NT2/D1 (cell line): ENCODE measurements around the gene PACSIN2.

Experiments used
- DNase-seq: peaks from one replicate; pipeline ENCODE4 v3.0.0-alpha.2; 2011; ENCODE audit warnings: low read depth, low spot score
- H3K27me3 ChIP-seq: 2 replicates; pipeline ENCODE4 v1.6.0; 2011; ENCODE audit warnings: mild to moderate bottlenecking; ENCODE audit not compliant: insufficient read length, insufficient read depth
- H3K36me3 ChIP-seq: 2 replicates; pipeline ENCODE4 v1.6.1; 2011; ENCODE audit warnings: mild to moderate bottlenecking, low read length, mixed read lengths; ENCODE audit not compliant: insufficient read depth, insufficient read length
- H3K4me1 ChIP-seq: 2 replicates; pipeline ENCODE4 v1.5.1; 2011; ENCODE audit not compliant: insufficient read depth, insufficient read length
- H3K4me3 ChIP-seq: 2 replicates; pipeline ENCODE4 v1.5.1; 2011; ENCODE audit warnings: low read depth; ENCODE audit not compliant: insufficient read length
- H3K9ac ChIP-seq: 2 replicates; pipeline ENCODE4 v1.6.0; 2011; ENCODE audit warnings: low read depth; ENCODE audit not compliant: insufficient read length
- H3K9me3 ChIP-seq: 2 replicates; pipeline ENCODE4 v1.5.1; 2011; ENCODE audit warnings: mild to moderate bottlenecking, low read length; ENCODE audit not compliant: insufficient read depth
- SUZ12 ChIP-seq: IDR thresholded peaks from 2 replicates; pipeline ENCODE4 v1.6.1; 2011; ENCODE audit not compliant: insufficient read length, insufficient read depth; ENCODE audit errors: extremely low read depth
- YY1 ChIP-seq: IDR thresholded peaks from 2 replicates; pipeline ENCODE4 v1.6.1; 2011; ENCODE audit not compliant: insufficient read length, insufficient read depth
- ZNF274 ChIP-seq: IDR thresholded peaks from 2 replicates; pipeline ENCODE4 v1.6.1; 2011; ENCODE audit warnings: mild to moderate bottlenecking, low read depth, low read length

Gene PACSIN2

GRCh38 chr22:42994917-42995562 lies 19.9 kb downstream of the PACSIN2 start:
- H3K36me3 ChIP-seq: peaks cover 4% of the 10 kb centered on the region
- no peak overlapping the region for H3K9ac ChIP-seq
- TF ChIP-seq YY1: no peak
- TF ChIP-seq ZNF274: no peak
- no peak for TF ChIP-seq SUZ12
- peaks cover 4% of the 10 kb centered on the region for H3K4me1 ChIP-seq
- no peak overlapping the region for H3K4me3 ChIP-seq
- peaks cover 6% of the 10 kb centered on the region; the same call in 1 of the 2 replicates for H3K9me3 ChIP-seq
- no peaks in the 10 kb centered on the region for H3K27me3 ChIP-seq
- DNase-seq: no peak

- H3K27me3 ChIP-seq: no peaks in the 10 kb centered on the region
- no peak overlapping the region for H3K4me3 ChIP-seq
- H3K4me1 ChIP-seq: peaks cover 3% of the 10 kb centered on the region
- no peak overlapping the region for H3K9ac ChIP-seq
- no peak for TF ChIP-seq YY1
- H3K36me3 ChIP-seq: peaks cover 4% of the 10 kb centered on the region
- DNase-seq: no peak
- peaks cover 6% of the 10 kb centered on the region; the same call in 1 of the 2 replicates for H3K9me3 ChIP-seq
These were observed 20.6 kb downstream of the PACSIN2 start for GRCh38 chr22:42994276-42994916.

- TF ChIP-seq YY1 (no peak), ZNF274 (no peak), SUZ12 (no peak)
- Histone ChIP-seq H3K9ac (no peak overlapping the region), H3K4me3 (no peak overlapping the region)
These were observed 21.2 kb downstream of the PACSIN2 start for GRCh38 chr22:42993651-42994275.

DNA sequence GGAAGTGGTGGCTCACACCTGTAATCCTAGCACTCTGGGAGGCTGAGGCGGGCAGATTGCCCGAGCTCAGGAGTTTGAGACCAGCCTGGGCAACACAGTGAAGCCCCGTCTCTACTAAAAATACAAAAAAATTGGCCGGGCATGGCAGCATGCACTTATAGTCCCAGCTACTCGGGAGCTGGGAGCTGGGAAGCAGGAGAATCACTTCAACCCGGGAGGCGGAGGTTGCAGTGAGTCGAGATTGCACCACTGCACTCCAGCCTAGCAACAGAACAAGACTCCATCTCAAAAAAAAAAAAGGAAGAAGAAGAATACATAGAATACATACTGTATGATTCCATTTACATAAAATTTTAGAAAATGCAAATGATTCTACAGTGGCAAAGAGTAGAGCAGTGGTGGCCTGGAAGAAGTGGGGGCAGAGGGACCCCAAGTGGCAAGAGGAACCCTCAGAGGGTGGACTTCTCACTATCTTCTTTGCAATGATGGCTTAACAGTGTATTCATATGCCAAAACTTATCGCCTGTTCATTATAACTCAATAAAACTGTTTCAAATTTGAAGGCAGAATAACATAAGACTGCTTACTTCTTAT lies 22.0 kb downstream of the PACSIN2 start:
- Histone ChIP-seq H3K27me3 (no peaks in the 10 kb centered on the region), H3K4me3 (no peak overlapping the region), H3K4me1 (peaks cover 3% of the 10 kb centered on the region), H3K9ac (no peak overlapping the region), H3K36me3 (peaks cover 4% of the 10 kb centered on the region), H3K9me3 (no peaks in the 10 kb centered on the region)
- DNase-seq: no peak
- TF ChIP-seq ZNF274 (no peak), YY1 (no peak), SUZ12 (no peak)

More at GRCh38 chr22:42993651-42994275, 21.2 kb downstream of the PACSIN2 start:
- Histone ChIP-seq H3K27me3 (no peaks in the 10 kb centered on the region), H3K36me3 (peaks cover 4% of the 10 kb centered on the region), H3K9me3 (peaks cover 1% of the 10 kb centered on the region; the same call in 1 of the 2 replicates), H3K4me1 (peaks cover 3% of the 10 kb centered on the region)
- DNase-seq: no peak

- H3K4me3 ChIP-seq: no peak overlapping the region
- H3K9me3 ChIP-seq: no peaks in the 10 kb centered on the region
- peaks cover 3% of the 10 kb centered on the region for H3K4me1 ChIP-seq
- no peak overlapping the region for H3K9ac ChIP-seq
- H3K27me3 ChIP-seq: no peaks in the 10 kb centered on the region
- no peak for DNase-seq
- no peak for TF ChIP-seq ZNF274
- H3K36me3 ChIP-seq: peaks cover 4% of the 10 kb centered on the region
These were observed 22.9 kb downstream of the PACSIN2 start for GRCh38 chr22:42992092-42992491.

DNA sequence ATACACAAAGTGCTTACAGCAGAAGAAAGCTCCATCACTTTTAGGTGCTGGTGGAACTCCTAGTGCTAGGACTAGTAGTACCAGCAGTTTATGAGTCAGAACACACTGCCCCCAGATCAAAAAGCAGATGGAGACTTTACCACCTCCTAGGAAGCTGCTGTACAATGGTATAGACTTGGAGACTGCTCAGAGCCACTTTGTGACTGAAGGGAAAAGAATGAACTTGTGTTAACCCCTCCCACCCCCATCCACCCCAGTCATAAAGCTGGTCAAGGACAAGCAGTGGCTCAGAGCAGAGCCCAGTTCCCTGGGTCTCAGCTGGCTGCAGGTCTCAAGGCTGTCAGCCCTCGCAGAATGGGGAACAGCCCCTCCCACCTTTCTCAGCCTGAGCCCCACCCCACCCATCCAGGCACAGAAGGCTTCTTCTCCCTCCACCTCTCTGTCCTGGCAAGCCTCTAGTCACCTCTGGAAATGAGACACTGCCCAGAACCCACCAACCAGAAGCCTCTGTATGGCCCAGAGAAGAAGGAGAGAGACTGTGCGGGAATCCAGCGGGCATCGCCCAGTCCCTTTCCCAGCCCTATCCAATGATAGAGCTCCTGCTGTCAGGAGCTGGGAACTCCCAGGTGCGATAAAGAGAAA lies 23.8 kb downstream of the PACSIN2 start:
- Histone ChIP-seq H3K36me3 (peaks cover 4% of the 10 kb centered on the region), H3K4me3 (no peak overlapping the region), H3K9me3 (no peaks in the 10 kb centered on the region), H3K4me1 (peaks cover 2% of the 10 kb centered on the region), H3K27me3 (no peaks in the 10 kb centered on the region), H3K9ac (no peak overlapping the region)
- no peak for TF ChIP-seq YY1
- TF ChIP-seq SUZ12: no peak
- no peak for TF ChIP-seq ZNF274
- DNase-seq: no peak
